ENCODE results near the gene NDUFA9. TPM values are rescaled to one million over a fixed set of nuclear protein-coding genes. Genes with fewer than 3 reads are reported as not detected.

Gene NDUFA9
- total RNA-seq, 4 donors from 2014 or later, result 36.1 to 73.4 (median 52.2) TPM

- intact Hi-C loops (cut with DNase I), result no loop called here
- 91 to 93% methylated on average over 2 of the region's 2 CpGs for WGBS, 2 donors
- DNase-seq, result no peak
Measured at GRCh38 chr12:4679711-4680110, 30.8 kb downstream of the NDUFA9 start.

GRCh38 chr12:4681732-4682131 is 32.8 kb downstream of the NDUFA9 start:
- WGBS, 2 donors, result 83 to 97% methylated on average over 3 of the region's 3 CpGs
- Histone ChIP-seq H3K4me1 (no peaks in the 10 kb centered on the region), H3K4me3 (replicated peaks in 1 of 3) (no peak overlapping the region), H3K9me3 (no peaks in the 10 kb centered on the region), H3K27ac (no peak overlapping the region), H3K27me3 (no peaks in the 10 kb centered on the region), H3K36me3 (peaks cover 4 to 22% of the 10 kb centered on the region in 2 donors)
- DNase-seq, result no peak
- TF ChIP-seq CTCF (IDR thresholded peaks at IDR 0.05), result no peak
- no peak for TF ChIP-seq POLR2A (IDR thresholded peaks at IDR 0.05)
- intact Hi-C loops (cut with DNase I), result no loop called here

More at GRCh38 chr12:4679711-4680110, 30.8 kb downstream of the NDUFA9 start:
- Histone ChIP-seq H3K36me3 (peaks cover 3 to 11% of the 10 kb centered on the region in 2 donors), H3K27ac (no peak overlapping the region), H3K27me3 (no peaks in the 10 kb centered on the region), H3K4me1 (no peaks in the 10 kb centered on the region), H3K9me3 (no peaks in the 10 kb centered on the region), H3K4me3 (replicated peaks in 1 of 3) (no peak overlapping the region)
- no peak for TF ChIP-seq POLR2A (IDR thresholded peaks at IDR 0.05)
- TF ChIP-seq CTCF (IDR thresholded peaks at IDR 0.05), result no peak

GRCh38 chr12:4685317-4685716 is 36.4 kb downstream of the NDUFA9 start:
- intact Hi-C loops (cut with DNase I), result no loop called here
- no peak for DNase-seq
- TF ChIP-seq CTCF (IDR thresholded peaks at IDR 0.05) (no peak), POLR2A (IDR thresholded peaks at IDR 0.05) (no peak)
- no peak overlapping the region for H3K4me3 ChIP-seq (replicated peaks in 1 of 3)
- H3K27me3 ChIP-seq, result no peaks in the 10 kb centered on the region
- H3K36me3 ChIP-seq, result peaks cover 13 to 36% of the 10 kb centered on the region in 2 donors
- WGBS, 2 donors, result 87 to 89% methylated on average over 8 of the region's 8 CpGs
- H3K27ac ChIP-seq, result no peak overlapping the region
- H3K9me3 ChIP-seq, result no peaks in the 10 kb centered on the region
- no peaks in the 10 kb centered on the region for H3K4me1 ChIP-seq

GRCh38 chr12:4690760-4691159 is 41.8 kb downstream of the NDUFA9 start:
- Histone ChIP-seq H3K4me1 (no peaks in the 10 kb centered on the region), H3K27ac (no peak overlapping the region), H3K4me3 (replicated peaks in 1 of 3) (no peak overlapping the region), H3K36me3 (peaks cover 10 to 18% of the 10 kb centered on the region in 2 donors), H3K27me3 (no peaks in the 10 kb centered on the region), H3K9me3 (no peaks in the 10 kb centered on the region)
- intact Hi-C loops (cut with DNase I), result no loop called here
- no peak for DNase-seq
- WGBS, 2 donors, result 87 to 94% methylated on average over 5 of the region's 5 CpGs
- TF ChIP-seq POLR2A (IDR thresholded peaks at IDR 0.05) (no peak), CTCF (IDR thresholded peaks at IDR 0.05) (no peak)

Other genes with a start within 250 kb of the NDUFA9 start
- gene FGF6, start 203.3 kb upstream of the NDUFA9 start, total RNA-seq, result not detected
- 10 to 100 TPM in 1 of 4 donors, 1 to 10 TPM in 2, under 1 TPM in 1; 0.67 to 10.2 (median 3.1) TPM for gene RAD51AP1, start 110.2 kb upstream of the NDUFA9 start, total RNA-seq
- 10 to 100 TPM; 23.5 to 46.5 (median 41.7) TPM for gene DYRK4, start 86.9 kb upstream of the NDUFA9 start, total RNA-seq
- 1 to 10 TPM; 2.0 to 7.7 (median 3.0) TPM for gene AKAP3, start 63 bp upstream of the NDUFA9 start, total RNA-seq
- gene GALNT8, start 71.3 kb downstream of the NDUFA9 start, total RNA-seq, result under 1 TPM in 2 of 4 donors, not detected in 2; 0.54 to 0.78 TPM

Measured in thyroid gland (tissue), 4 donors.